D341Med (cell line): ENCODE results near the gene GIPC3.
"Not testable (repeated sequence)": the region's sequence is repeated elsewhere in the genome, so short reads cannot be mapped to it uniquely, and the experiment has no call there.

ENCODE experiments used
- DNase-seq: peaks from one replicate; pipeline ENCODE4 v3.0.0; 2012; ENCODE audit warnings: low spot score

The GIPC3 gene

DNA sequence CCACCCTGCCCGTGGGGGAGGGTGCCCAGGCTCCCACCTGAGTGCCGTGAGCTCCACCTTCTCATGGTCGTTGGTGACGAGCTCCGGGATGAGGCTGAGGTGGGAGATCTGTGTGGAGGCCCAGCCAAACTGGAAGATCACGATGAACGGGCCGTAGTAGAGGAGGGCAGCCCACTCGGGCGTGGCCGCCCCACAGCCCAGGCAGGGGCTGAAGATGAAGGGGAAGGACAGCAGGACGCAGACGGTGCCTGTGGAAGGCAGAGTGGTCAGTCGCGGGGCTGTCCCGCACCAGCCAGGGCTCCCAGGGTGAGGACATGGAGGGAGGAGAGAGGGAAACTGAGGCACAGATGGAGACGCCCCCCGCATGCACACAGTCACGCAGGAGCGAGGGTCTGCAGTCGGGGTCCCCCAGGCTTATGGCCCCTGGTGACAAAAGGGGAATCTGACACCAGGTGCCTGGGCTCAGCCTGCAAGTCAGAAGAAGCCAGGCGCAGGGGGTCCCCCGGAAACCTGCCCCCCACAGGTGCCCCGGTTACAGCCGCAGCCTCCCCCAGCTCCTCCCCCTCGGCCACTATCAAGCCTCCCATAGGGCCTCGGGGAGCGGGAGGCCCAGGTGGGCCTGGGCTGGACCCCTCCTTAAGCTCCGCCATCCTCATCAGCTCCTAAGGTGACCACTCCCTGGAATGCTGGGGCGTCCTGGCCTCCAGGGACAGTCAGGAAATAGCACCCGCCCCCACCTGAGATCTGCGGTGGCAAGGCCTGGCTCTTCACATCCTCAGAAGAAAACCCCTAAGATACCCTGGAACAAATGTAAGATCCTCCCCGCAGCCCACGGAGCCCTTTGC is 34.1 kb upstream of the GIPC3 start:
- no peak for DNase-seq

DNA sequence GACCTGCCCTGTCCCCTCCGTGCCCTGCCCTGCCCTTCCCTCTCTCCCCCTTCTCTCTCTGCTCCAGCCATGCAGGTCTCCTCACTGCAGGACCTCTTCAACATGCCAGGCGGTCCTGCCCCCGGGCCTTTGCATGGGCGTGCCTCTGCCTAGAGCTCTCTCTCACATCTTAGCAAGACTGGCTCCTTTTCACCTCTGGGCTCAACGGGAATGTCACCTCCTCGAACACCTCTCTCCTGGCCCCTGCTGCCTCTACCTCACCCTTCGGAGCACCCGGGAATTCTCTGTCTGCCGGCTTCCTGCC is 33.5 kb upstream of the GIPC3 start:
- DNase-seq = no peak

DNA sequence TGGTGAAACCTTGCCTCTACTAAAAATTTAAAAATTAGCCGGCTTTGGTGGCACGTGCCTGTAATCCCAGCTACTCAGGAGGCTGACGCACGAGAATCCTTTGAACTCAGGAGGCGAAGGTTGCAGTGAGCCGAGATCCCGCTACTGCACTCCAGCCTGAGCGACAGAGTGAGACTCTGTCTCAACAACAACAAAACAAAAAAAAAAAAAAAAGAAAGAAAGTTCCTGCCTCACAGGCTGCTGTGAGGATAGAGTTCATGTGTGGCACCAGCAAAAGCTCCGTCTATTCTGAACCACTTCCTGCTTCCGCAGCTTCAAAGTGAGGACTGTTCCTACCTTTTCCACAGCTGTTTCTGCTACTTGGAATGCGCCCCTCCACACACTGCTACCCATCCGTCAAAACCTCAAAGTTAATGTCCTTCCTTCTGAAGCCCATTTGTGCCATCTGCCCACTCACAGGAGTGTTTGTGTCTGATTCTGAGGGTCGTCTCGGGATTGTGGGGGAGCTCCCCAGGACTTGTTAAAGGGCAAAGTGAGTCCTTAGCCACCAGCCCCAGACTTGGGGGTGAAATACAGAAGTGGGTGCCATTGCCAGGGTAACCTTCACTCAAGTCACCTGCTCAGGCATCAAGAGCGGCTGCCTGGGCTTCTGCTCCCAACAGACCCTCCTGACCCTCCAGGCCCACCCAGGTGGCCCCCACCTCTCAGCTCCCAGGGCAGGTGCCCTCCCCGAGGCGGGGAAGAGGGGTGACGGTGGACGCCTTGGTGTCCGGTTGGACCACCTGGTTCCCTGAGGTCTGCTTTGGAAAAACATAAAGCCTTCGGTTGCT is 30.8 kb upstream of the GIPC3 start:
- no peak for DNase-seq

DNA sequence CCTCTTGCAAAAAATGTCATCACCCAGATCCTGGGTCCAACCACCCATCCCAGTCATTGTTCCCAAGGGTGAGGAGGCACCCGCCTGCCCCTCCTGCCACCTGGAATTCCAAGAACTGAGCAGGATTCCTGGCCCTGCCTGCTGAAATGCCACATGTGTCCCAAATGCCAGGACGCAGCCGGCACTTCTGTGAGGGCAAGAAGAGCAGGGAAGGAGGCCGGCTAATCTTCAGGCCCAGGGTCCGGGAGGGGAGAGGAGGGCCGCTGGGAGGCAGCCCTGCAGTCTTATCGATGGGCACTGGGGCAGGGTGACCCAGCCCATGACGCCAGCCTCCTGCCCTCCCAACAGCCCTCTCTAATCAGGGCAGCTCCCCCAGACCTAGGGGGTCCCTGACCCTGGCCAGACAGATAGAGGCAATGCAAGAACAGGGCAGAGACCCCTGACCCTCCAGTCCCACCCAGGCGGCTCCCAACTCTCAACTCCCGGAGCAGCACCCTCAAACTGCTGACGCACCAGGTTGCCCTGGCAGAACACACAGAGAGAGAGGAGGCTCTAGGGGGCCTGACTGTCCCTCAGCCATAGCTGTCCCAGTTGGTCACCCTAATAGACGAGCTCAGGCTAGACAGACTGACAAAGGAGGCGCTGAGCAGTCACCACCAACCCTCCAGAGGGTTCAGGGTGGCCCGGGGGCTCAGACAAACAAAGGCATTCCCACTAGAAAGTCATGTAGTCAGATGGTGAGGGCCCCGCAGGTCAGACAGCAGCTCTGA is 29.4 kb upstream of the GIPC3 start:
- no peak for DNase-seq

DNA sequence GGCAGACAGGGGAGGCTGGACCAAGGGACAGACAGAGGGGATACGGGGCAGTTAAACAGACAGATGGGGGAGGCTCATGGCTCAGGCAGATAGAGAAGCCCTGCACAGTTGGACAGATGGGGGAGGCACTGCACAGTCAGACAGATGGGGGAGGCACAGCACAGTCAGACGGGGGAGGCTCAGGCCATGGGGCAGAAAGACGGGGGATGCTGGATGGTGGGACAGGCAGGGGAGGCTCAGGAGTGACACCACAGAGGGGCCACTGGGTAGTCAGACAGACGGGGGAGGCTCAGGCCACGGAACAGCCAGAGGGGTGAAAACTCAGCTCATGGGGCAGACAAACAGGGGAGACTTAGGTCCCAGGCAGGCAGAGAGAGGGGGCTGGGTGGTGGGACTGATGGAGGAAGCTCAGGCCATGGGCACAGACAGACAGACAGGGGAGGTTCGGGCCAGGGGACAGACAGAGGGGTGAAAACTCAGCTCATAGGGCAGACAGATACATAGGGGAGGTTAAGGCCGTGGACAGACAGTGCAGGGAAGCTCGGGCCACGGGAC is 28.8 kb upstream of the GIPC3 start:
- no peak for DNase-seq

DNA sequence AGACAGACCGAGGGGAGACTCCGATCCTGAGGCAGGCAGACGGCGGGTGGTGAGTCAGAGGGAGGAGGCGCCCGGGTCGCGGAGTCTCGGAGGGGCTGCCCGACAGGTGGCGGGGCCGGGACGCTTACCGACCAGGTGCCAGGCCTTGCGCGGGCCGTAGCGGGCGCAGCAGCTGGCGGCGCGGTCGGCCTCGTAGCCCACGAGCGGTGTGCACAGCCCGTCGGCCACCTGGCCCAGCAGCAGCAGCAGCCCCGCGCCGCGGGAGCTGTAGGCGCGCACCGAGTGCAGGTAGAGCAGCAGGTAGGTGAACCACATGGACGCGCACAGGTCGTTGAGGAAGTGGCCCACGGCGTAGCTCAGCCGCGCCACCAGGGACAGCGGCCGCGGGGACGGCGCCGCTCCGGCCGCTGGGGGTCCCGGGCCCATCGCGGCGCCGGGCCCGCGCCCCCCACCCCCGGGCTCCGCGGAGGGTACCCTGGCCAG is 28.3 kb upstream of the GIPC3 start:
- DNase-seq = peak; percentile 78

DNA sequence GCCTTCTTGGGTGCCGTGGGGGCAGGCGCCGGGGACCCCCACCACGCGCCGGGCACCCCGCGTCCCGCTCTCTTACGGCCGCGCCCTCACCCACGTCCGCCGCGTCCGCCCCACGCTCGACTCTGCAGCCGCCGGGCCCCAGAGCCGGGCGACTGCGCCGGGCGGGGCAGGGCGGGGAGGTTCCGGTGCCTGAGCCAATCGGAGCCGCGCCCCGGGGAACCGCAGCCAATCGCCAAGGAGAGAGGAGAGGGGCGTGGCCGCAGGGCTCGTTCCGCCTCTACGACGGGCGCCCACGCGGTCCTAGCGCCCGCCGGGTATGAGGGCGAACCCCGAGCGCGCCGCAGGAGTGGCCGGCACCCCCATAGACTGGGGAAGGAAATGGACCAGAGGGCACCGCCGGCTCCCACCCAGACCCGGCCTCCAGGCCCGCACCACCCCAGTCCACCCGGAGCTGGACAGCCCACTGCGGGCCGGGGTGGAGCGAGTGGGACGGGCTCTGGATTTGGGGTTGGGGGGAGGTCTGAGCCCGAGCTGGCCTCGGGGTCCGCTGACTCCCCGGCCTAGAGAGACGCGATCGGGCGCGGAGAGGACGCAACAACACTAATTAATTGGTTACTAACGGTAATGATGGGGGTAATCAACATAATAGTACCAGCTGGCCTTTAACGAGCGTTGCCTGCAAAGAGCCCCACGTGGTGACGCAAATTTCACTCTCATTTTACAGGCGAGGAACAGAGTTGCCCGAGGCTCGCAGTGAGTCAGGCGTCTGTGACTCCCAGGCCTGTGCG is 27.6 kb upstream of the GIPC3 start, which contains the start of gene MFSD12:
MFSD12 (minus strand) TSS at position 126 of the 788 bp plus-strand sequence. CDS start 183 bp downstream, outside the sequence.
- DNase-seq = peak; percentile 100

DNA sequence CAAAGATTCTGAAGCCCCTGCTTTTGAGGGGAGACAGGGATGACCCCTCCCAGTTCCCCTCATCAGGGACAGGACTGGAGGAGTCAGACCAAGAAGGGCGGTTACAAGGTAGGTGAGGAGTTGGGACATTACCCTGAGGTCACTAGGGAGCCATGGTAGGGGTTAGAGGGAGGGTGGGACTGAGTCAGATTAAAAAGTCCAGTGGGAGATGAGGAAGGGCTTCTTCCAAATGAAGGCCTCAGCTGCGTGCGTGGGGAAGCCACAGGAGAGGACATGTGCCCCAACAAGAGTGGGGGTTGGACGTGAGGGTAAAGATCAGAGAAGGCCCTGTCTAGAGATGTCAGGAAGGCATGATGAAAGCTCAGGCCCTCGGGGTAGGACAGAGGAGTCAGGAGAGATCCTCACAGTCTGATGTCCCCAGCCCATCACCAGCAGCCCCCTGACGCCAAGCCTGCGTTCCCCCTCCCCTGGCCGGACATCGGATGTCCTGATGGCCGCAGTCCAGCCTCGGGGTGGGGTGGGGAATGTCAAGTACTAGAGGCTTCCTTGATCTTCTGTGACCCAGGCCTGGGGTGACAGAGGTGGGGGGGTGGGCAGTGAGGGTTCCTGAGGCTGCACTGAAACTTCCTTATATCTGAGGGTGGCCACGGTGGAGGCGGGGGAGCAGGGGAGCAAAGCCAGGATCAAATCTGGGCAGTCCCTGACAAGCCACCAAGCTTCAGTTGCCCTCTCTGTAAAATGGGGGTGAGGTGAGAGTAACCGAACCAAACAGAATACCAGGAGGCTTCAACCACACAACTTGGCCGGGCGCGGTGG is 21.4 kb upstream of the GIPC3 start:
- DNase-seq = no peak

DNA sequence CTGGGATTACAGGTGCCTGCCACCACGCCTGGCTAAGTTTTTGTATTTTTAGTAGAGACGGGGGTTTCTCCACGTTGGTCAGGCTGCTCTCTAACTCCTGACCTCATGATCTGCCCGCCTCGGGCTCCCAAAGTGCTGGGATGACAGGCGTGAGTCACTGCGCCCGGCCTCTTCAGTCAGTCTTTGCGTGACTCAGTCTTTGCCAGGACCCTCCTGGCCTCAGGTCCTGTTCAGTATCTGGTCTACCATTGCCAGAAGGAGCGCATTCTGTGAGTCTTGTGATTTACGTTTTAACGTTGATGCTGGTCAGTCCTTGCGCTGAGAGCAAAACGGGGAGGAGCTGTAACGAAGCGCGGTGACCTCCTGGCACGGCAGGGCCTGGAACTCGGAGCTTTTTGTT is 20.1 kb upstream of the GIPC3 start:
- no peak for DNase-seq

DNA sequence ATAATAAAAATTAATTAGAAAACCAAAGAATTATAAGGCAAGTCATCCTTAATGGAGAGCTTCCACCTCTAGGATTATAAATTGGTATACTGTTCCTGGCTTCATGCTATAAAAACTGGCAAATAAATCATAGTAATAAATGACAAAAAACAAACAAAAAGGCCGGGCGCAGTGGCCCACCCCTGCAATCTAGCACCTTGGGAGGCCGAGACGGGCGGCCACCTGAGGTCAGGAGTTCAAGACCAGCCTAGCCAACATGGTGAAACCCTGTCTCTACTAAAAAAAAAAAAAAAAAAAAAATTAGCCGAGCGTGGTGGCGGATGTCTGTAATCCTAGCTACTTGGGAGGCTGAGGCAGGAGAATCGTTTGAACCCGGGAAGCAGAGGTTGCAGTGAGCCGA is 15.2 kb upstream of the GIPC3 start:
- not testable (repeated sequence) for DNase-seq

DNA sequence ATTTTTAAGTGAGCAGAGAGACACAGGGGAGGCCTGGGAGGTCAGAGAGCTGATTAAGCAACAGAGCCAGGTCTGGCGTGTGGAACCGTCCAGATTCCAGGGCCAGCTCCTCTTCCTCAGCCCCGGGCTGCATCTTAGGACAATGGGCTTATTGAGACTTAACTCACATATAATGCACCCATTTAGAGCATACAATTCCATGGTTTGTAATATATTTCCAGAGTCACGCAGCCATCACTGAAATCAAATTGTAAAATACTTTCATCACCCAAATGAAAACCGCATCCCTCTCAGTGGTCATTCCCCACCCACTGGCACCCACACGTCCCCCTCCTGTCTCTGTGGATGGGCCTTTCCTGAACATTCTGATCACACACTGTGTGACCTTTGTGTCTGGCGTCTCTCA is 14.7 kb upstream of the GIPC3 start:
- no peak for DNase-seq

DNA sequence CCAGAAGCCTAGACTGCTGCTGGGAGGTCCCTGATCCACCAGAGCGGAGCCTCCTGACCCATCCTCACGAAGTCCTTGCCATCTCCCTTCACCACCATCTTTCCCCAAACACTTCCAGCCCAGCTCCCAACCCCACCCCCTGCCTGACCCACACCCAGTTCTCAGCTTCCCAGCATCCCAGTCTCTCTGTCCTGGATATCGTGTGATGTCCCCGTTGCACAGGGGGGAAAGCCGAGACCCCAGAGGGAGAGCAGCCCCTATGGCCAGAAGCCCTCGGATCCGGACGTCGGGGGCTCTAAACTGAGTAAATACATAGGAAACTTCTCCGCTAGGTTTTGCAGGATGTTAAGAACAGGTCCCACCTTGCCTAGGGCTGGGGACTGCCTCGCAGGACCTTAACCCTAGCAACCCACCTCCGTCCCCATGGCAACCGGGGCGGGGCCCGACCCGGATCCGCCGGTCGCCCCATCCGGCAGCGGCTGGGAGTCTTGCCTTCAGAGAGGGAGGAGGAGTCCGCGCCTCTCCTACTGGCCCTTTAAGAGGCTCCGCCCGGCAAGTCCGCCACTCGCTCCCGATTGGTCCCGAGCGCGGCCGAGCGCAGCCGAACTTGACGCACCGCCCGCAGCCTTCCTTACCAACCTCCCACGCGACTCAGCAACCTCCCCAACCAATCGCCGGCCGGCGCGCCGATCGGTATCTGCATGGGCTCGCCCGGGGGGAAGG is 13.0 kb upstream of the GIPC3 start:
- peak; percentile 96 for DNase-seq

DNA sequence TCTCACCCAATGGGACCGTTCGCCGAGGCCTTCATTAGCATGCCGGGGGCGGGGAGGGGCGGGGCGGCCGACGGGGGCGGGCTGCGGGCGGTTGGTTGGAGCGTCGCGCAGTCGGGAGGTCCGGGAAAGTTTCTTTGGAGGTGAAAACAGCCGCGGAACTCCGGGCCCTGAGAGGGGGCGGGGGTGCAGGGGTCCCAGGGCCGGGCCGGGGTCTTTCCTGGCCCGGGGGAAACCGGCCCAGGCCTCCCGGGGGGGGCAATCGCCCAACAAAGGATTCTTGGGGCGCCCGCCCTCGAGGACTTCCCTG is 12.5 kb upstream of the GIPC3 start, which contains the start of gene HMG20B:
HMG20B (plus strand) TSS at position 90 of the 307 bp plus-strand sequence. CDS start 366 bp downstream, outside the sequence.
- no peak for DNase-seq

DNA sequence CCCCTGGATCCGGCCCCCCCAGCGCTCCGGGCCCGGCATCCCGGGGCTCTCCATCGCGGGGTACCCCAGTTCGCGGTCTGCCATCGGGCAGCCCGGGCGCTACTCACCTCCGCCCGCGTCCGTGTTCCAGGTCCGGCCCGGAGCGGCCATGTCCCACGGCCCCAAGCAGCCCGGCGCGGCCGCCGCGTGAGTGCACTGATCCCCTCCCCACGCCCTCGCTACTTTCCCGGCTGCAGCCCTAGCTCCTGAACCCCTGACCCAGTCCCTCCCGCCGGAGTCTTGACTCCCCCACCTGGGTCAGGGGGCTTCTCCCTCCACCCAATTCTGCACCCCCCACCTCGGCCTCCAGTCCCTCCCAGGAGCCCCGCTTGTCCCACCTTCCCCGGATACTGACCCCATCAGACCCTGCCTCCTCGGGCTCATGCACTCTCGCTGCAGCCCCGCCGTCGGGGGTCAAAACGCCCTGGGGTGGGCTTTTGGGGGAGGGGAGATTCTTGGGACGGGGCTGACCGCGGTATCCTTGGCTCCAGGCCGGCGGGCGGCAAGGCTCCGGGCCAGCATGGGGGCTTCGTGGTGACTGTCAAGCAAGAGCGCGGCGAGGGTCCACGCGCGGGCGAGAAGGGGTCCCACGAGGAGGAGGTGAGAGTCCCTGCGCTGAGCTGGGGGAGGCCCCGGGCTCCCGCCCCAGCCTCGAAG is 12.0 kb upstream of the GIPC3 start:
- no peak for DNase-seq

DNA sequence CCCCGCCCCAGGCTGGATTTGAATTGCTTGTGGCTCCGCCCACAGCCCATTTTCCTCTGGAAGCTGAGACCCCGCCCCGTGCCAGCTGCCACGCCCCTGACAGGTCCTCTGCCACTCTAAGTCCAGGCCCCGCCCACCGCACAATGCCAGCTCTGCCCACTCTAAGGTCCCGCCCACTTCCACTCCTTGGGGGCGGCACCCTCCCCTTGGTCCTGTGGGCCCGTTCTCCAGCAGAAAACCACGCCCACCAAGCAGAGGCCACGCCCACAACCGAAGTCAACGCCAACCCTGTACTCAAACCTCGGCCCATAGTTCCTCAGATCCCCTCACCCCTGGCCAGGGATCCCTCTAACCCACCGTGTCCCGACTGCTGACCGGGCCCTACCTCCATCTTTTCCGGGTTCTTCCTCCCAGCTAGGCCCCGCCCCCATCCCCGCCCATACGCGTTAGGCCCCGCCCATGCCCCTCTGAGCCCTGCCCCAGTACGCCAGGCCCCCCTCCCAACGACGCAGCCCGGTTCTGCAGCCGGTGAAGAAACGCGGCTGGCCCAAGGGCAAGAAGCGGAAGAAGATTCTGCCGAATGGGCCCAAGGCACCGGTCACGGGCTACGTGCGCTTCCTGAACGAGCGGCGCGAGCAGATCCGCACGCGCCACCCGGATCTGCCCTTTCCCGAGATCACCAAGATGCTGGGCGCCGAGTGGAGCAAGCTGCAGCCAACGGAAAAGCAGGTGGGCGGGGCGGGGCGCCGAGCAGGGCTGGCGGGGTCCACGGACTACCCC is 11.2 kb upstream of the GIPC3 start:
- peak; percentile 91 for DNase-seq

DNA sequence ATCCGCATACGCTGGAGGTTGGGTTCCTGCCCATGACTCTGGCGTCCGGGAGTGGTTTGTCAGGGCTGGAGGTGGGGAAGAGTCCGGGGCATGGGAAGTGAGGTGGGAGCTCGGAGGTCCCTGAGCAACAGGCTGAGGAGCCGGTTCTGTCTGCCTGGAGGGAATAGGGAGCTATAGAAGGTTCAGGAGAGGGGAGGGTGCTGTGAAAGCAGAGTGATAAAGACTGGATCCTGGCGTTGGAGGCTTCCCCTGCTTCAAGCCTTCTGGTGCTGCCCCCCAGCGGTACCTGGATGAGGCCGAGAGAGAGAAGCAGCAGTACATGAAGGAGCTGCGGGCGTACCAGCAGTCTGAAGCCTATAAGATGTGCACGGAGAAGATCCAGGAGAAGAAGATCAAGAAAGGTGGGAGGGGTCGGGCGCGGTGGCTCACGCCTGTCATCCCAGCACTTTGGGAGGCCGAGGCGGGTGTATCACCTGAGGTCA is 10.0 kb upstream of the GIPC3 start:
- DNase-seq = peak; percentile 50

DNA sequence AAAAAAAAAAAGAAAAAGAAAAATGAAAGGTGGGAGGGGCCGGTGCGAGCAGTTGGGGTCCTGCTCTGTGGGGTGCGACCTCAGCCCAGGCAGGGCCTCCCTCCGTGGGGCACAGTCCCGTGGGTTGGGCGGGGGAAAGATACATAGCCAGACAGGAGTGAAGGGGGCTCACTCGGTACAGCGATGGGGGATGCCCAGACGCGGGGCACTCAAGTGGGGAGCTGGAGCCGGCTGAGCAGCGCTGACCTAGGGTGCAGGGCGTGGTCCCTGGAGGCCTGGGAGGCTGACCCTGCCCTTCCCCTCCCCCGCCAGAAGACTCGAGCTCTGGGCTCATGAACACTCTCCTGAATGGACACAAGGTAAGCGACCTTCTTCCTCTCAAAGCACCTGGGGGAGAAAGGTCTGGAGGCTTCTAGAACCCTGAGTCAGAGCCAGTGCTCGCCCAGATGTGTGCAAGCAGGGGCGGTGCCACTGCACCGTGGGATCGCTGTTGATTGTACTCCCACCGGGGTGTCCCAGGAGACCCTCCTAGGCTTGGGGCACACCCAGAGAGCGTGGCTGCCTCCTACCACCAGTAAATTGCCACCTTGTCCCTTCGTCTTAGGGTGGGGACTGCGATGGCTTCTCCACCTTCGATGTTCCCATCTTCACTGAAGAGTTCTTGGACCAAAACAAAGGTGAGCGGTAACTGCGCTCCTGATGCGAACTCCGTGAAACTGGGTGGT is 9.2 kb upstream of the GIPC3 start:
- no peak for DNase-seq
